IMR-90 (cell line): ENCODE results near the gene CNTN4. TPM values are rescaled to one million over a fixed set of nuclear protein-coding genes. Genes with fewer than 3 reads are reported as not detected.

Experiments used
- ATAC-seq: fragments of 200-7000 bp; cut with Tn5 transposase; 2 replicates; pipeline ENCODE4 v1.9.1; 2020; ENCODE audit warnings: low read depth, mild to moderate bottlenecking, moderate library complexity
- BruUV-seq: library from RNA; stranded (reverse); fragments of 400-500 nt; replicated peaks from 2 replicates; lab custom pipeline; 2021; lab: Mats Ljungman, UMichigan
- CTCF ChIA-PET: fragments of 300-600 bp; formaldehyde crosslinking; extraction: SDS; loops from one replicate; lab custom pipeline; 2021; ENCODE audit warnings: antibody characterized with exemption; lab: Yijun Ruan, JAX
- POLR2A ChIA-PET: fragments of 300-600 bp; sonication (Branson Sonifier 250); formaldehyde crosslinking; loops from one replicate; lab custom pipeline; 2022; ENCODE audit warnings: antibody characterized with exemption; ENCODE audit not compliant: unreplicated experiment; lab: Charles Lee
- DNase-seq: peaks from one replicate; pipeline ENCODE4 v3.0.0; 2013
- H2AFZ ChIP-seq: replicated peaks from 2 replicates; pipeline ENCODE3; 2013; ENCODE audit warnings: low read length, mild to moderate bottlenecking; ENCODE audit not compliant: poor library complexity
- H2AK5ac ChIP-seq: 2 replicates; pipeline ENCODE4 v1.6.1; 2013; ENCODE audit warnings: low read depth, low read length, inconsistent platforms
- H2AK9ac ChIP-seq: replicated peaks from 2 replicates; pipeline ENCODE3; 2013; ENCODE audit warnings: mild to moderate bottlenecking, low read depth, low read length, moderate library complexity; ENCODE audit not compliant: poor library complexity
- H2BK120ac ChIP-seq: 2 replicates; pipeline ENCODE4 v1.6.1; 2013; ENCODE audit warnings: low read depth, low read length, inconsistent platforms
- H2BK15ac ChIP-seq: 3 replicates; pipeline ENCODE4 v1.6.1; 2013; ENCODE audit warnings: low read depth, low read length, inconsistent platforms
- H2BK20ac ChIP-seq: 2 replicates; pipeline ENCODE4 v1.6.1; 2013; ENCODE audit warnings: low read depth, mild to moderate bottlenecking, inconsistent platforms, low read length, moderate library complexity
- H2BK5ac ChIP-seq: 2 replicates; pipeline ENCODE4 v1.6.1; 2013; ENCODE audit warnings: mild to moderate bottlenecking, low read depth, low read length, inconsistent platforms; ENCODE audit not compliant: poor library complexity, severe bottlenecking
- H3K14ac ChIP-seq: replicated peaks from 2 replicates; pipeline ENCODE4 v1.6.1; 2013; ENCODE audit warnings: low read depth, low read length, inconsistent platforms
- H3K18ac ChIP-seq: 2 replicates; pipeline ENCODE4 v1.6.1; 2013; ENCODE audit warnings: low read depth, low read length, control low read depth
- H3K23ac ChIP-seq: 2 replicates; pipeline ENCODE4 v1.6.1; 2013; ENCODE audit warnings: low read depth, low read length, inconsistent platforms
- H3K27ac ChIP-seq: 2 replicates; pipeline ENCODE4 v1.5.1; 2013; ENCODE audit warnings: mild to moderate bottlenecking, control low read depth, low read length; ENCODE audit not compliant: insufficient read depth
- H3K27me3 ChIP-seq: 2 replicates; pipeline ENCODE4 v1.6.1; 2013; ENCODE audit warnings: low read length; ENCODE audit not compliant: control insufficient read depth, insufficient read depth
- H3K36me3 ChIP-seq: 2 replicates; pipeline ENCODE4 v1.6.1; 2013; ENCODE audit warnings: low read length, mixed read lengths; ENCODE audit not compliant: control insufficient read depth, insufficient read depth
- H3K4ac ChIP-seq: 2 replicates; pipeline ENCODE4 v1.6.1; 2013; ENCODE audit warnings: low read depth, low read length, inconsistent platforms
- H3K4me1 ChIP-seq: 2 replicates; pipeline ENCODE4 v1.6.1; 2013; ENCODE audit warnings: low read length, mixed read lengths; ENCODE audit not compliant: control insufficient read depth, insufficient read depth
- H3K4me2 ChIP-seq: 2 replicates; pipeline ENCODE4 v1.6.1; 2013; ENCODE audit warnings: low read depth, mild to moderate bottlenecking, control low read depth, low read length, moderate library complexity
- H3K4me3 ChIP-seq: 2 replicates; pipeline ENCODE4 v1.5.1; 2013; ENCODE audit warnings: low read depth, mild to moderate bottlenecking, control low read depth, low read length, moderate library complexity; ENCODE audit not compliant: insufficient read depth
- H3K56ac ChIP-seq: 2 replicates; pipeline ENCODE4 v1.6.1; 2013; ENCODE audit warnings: low read length, inconsistent platforms; ENCODE audit not compliant: insufficient read depth; ENCODE audit errors: extremely low read depth
- H3K79me1 ChIP-seq, 2 experiments: 2 replicates each; pipeline ENCODE4 v1.6.1; 2013; ENCODE audit warnings: low read length in 2 of 2, inconsistent platforms in 1 of 2, low read depth in 1 of 2
- H3K9ac ChIP-seq: 2 replicates; pipeline ENCODE4 v1.6.1; 2013; ENCODE audit warnings: low read depth, low read length, control low read depth
- H3K9me1 ChIP-seq: 2 replicates; pipeline ENCODE4 v1.6.1; 2013; ENCODE audit warnings: low read length, inconsistent platforms; ENCODE audit not compliant: insufficient read depth
- H3K9me3 ChIP-seq: 2 replicates; pipeline ENCODE4 v1.6.1; 2013; ENCODE audit warnings: low read length; ENCODE audit not compliant: control insufficient read depth, insufficient read depth
- H4K20me1 ChIP-seq: 2 replicates; pipeline ENCODE4 v1.6.1; 2013; ENCODE audit warnings: low read length, inconsistent platforms; ENCODE audit not compliant: insufficient read depth
- H4K5ac ChIP-seq: 2 replicates; pipeline ENCODE4 v1.6.1; 2013; ENCODE audit warnings: mild to moderate bottlenecking, low read depth, low read length, control low read depth
- H4K8ac ChIP-seq, 2 experiments: 2 replicates each; pipeline ENCODE4 v1.6.1; 2013; ENCODE audit warnings: low read depth in 2 of 2, low read length in 2 of 2, control low read depth in 1 of 2, inconsistent platforms in 1 of 2
- H4K91ac ChIP-seq: 2 replicates; pipeline ENCODE4 v1.6.1; 2013; ENCODE audit warnings: low read depth, low read length, inconsistent platforms; ENCODE audit not compliant: insufficient read depth
- CEBPB ChIP-seq: IDR thresholded peaks from 2 replicates; pipeline ENCODE4 v1.6.1; 2012; ENCODE audit warnings: low read depth, low read length, improper control_type of control experiment
- CHD1 ChIP-seq: IDR thresholded peaks from 2 replicates; pipeline ENCODE4 v1.6.1; 2012; ENCODE audit warnings: low read depth, low read length, improper control_type of control experiment
- ELK1 ChIP-seq: fragments of 150-350 bp; IDR thresholded peaks from 2 replicates; pipeline ENCODE4 v1.6.1; 2016; ENCODE audit warnings: low read depth, mild to moderate bottlenecking, low read length, moderate library complexity, borderline replicate concordance
- FOS ChIP-seq: fragments of 150-350 bp; IDR thresholded peaks from 2 replicates; pipeline ENCODE4 v1.6.1; 2016; ENCODE audit warnings: low read depth, low read length
- MAFK ChIP-seq: IDR thresholded peaks from 2 replicates; pipeline ENCODE4 v1.6.1; 2012; ENCODE audit warnings: low read depth, low read length, improper control_type of control experiment
- MAZ ChIP-seq: IDR thresholded peaks from 2 replicates; pipeline ENCODE4 v1.6.1; 2012; ENCODE audit warnings: low read depth, mild to moderate bottlenecking, low read length, improper control_type of control experiment, moderate library complexity, borderline replicate concordance
- RAD21 ChIP-seq: IDR thresholded peaks from 2 replicates; pipeline ENCODE4 v1.6.1; 2012; ENCODE audit warnings: low read length, improper control_type of control experiment
- WGBS, 2 experiments: methylation state at CpG; one replicate each; pipeline versions ENCODE4 v1.1.5 to v1.1.7; 2013; ENCODE audit warnings: missing lambda C conversion rate in 2 of 2; ENCODE audit not compliant: insufficient read length in 1 of 2; ENCODE audit errors: extremely low coverage in 2 of 2; 5-methylcytosine and 5-hydroxymethylcytosine counted together
- dilution Hi-C: fragments of 300-500 bp; cut with HindIII; formaldehyde crosslinking; loops from one replicate; pipeline ENCODE4 v1.14.3; 2018; ENCODE audit warnings: low sequenced_read_pairs; ENCODE audit not compliant: unreplicated experiment
- in situ Hi-C: fragments of 300-500 bp; cut with MboI; formaldehyde crosslinking; loops from 3 replicates; pipeline ENCODE4 v1.14.3; 2019; ENCODE audit warnings: low sequenced_read_pairs, inconsistent platforms, mixed read lengths
- intact Hi-C: fragments of 100-400 bp; cut with micrococcal nuclease; formaldehyde crosslinking; loops from 2 replicates; pipeline ENCODE4 v1.10.0; 2022
- polyA plus RNA-seq, 3 experiments: library from polyadenylated mRNA; depleted of rRNA; stranded (reverse); fragments of >200 nt; gene quantifications; 2 replicates each; pipeline ENCODE4 v1.2.3, GENCODE V29; 2012; ENCODE audit warnings: low replicate concordance in 1 of 3
- total RNA-seq: library from RNA; depleted of rRNA; stranded (reverse); fragments of >200 nt; gene quantifications from 2 replicates; pipeline ENCODE4 v1.2.3, GENCODE V29; 2012

CNTN4 gene
- total and polyA plus RNA-seq, 2 of the 4 experiments (the other 2 are of a cell fraction) = under 0.01 TPM; not detected in 1

GRCh38 chr3:3037156-3037555, 938.5 kb downstream of the CNTN4 start:
- Histone ChIP-seq H2AFZ (no peak overlapping the region), H3K4ac (no peak overlapping the region), H3K9me1 (no peaks in the 10 kb centered on the region), H4K20me1 (no peaks in the 10 kb centered on the region), H3K36me3 (no peaks in the 10 kb centered on the region), H3K23ac (no peak overlapping the region), H3K27ac (no peak overlapping the region), H3K9ac (no peak overlapping the region), H3K18ac (no peak overlapping the region), H2AK9ac (no peak overlapping the region), H4K8ac (no peak overlapping the region), H3K4me1 (no peaks in the 10 kb centered on the region), H2BK20ac (no peak overlapping the region), H3K56ac (no peak overlapping the region), H4K5ac (no peak overlapping the region), H3K27me3 (no peaks in the 10 kb centered on the region), H3K4me2 (no peak overlapping the region), H2AK5ac (no peak overlapping the region), H2BK15ac (no peak overlapping the region), H4K91ac (no peak overlapping the region), H3K79me1 (no peaks in the 10 kb centered on the region), H3K14ac (no peak overlapping the region), H2BK5ac (no peak overlapping the region), H2BK120ac (no peak overlapping the region), H3K9me3 (peaks cover 2% of the 10 kb centered on the region; the same call in 1 of the 2 replicates), H3K4me3 (no peak overlapping the region)
- no TSS peak for BruUV-seq
- no peak for DNase-seq
- TF ChIP-seq RAD21 (no peak), CEBPB (no peak), FOS (no peak), MAFK (no peak), MAZ (no peak), CHD1 (no peak), ELK1 (no peak)
- WGBS, 2 experiments = 80% methylated on average over 1 of the region's 13 CpGs; no CpG with 5 or more reads in 1 of the 2 experiments
- intact Hi-C loops (no loop called here), dilution Hi-C loops (no loop called here), in situ Hi-C loops (no loop called here)
- no peak for ATAC-seq
- POLR2A ChIA-PET = no interaction called here
- CTCF ChIA-PET = no interaction called here
